Activated T-helper 1 cell treated with anti-CD3 and anti-CD28 coated beads, Interleukin-2, amount 50 U/mL, for 16 hours (primary cell): ENCODE measurements around the gene TAF6.
A peak's percentile ranks its signal among the peaks of the same experiment; 100 is the strongest.

Experiments
- DNase-seq, 2 donors: peaks; one replicate each; pipeline ENCODE4 v3.0.0-alpha.2; 2020; ENCODE audit warnings: low read depth in 1 of 2, low spot score in 1 of 2

Gene TAF6

GRCh38 chr7:100098913-100099312, 20.2 kb downstream of the TAF6 start:
- no peak for DNase-seq

- no peak for DNase-seq
Observed at GRCh38 chr7:100095704-100096103, 23.5 kb downstream of the TAF6 start.

GRCh38 chr7:100095289-100095688, 23.9 kb downstream of the TAF6 start:
- no peak for DNase-seq

- no peak for DNase-seq
Observed at GRCh38 chr7:100093925-100094486, 25.2 kb downstream of the TAF6 start.

GRCh38 chr7:100093498-100093897, 25.7 kb downstream of the TAF6 start:
- no peak for DNase-seq

- DNase-seq = no peak
Observed at GRCh38 chr7:100093054-100093453, 26.1 kb downstream of the TAF6 start.

- no peak for DNase-seq
Observed at GRCh38 chr7:100091411-100092181, 27.6 kb downstream of the TAF6 start.

GRCh38 chr7:100090527-100091410, 28.4 kb downstream of the TAF6 start:
- no peak for DNase-seq

GRCh38 chr7:100089458-100090196, 29.5 kb downstream of the TAF6 start:
- no peak for DNase-seq

- DNase-seq = peak; percentile 74 to 82
Observed at GRCh38 chr7:100088621-100089457, 30.3 kb downstream of the TAF6 start, which contains the start of gene COPS6. TSS of gene COPS6 (plus strand) at chr7:100088969. CDS start at chr7:100088991, 22 bp downstream.

GRCh38 chr7:100088095-100088620, 31.0 kb downstream of the TAF6 start:
- DNase-seq = no peak

GRCh38 chr7:100087055-100087750, 32.0 kb downstream of the TAF6 start:
- no peak for DNase-seq

GRCh38 chr7:100085515-100085914, 33.6 kb downstream of the TAF6 start:
- DNase-seq = no peak

GRCh38 chr7:100082978-100083377, 36.2 kb downstream of the TAF6 start:
- DNase-seq = no peak

GRCh38 chr7:100081535-100082102, 37.5 kb downstream of the TAF6 start, which contains the start of gene ZNF3:
TSS of gene ZNF3 (minus strand) at chr7:100081723. CDS start at chr7:100077357, 4,366 bp downstream.
- peak; percentile 93 to 98 for DNase-seq

- no peak for DNase-seq
Observed at GRCh38 chr7:100080907-100081534, 38.1 kb downstream of the TAF6 start.

- no peak for DNase-seq
Observed at GRCh38 chr7:100079024-100079560, 40.1 kb downstream of the TAF6 start.

- no peak for DNase-seq
Observed at GRCh38 chr7:100077205-100077604, 42.0 kb downstream of the TAF6 start.
